ENCODE results near the gene CDH24.
A peak's percentile ranks its signal among the peaks of the same experiment; 100 is the strongest.

GRCh38 chr14:23076785-23077408 is 19.6 kb upstream of the CDH24 start:
- no peak for TF ChIP-seq EZH2 (IDR thresholded peaks at IDR 0.05; ENCODE audit: borderline replicate concordance, low read length)
- TF ChIP-seq, protein P1, sequence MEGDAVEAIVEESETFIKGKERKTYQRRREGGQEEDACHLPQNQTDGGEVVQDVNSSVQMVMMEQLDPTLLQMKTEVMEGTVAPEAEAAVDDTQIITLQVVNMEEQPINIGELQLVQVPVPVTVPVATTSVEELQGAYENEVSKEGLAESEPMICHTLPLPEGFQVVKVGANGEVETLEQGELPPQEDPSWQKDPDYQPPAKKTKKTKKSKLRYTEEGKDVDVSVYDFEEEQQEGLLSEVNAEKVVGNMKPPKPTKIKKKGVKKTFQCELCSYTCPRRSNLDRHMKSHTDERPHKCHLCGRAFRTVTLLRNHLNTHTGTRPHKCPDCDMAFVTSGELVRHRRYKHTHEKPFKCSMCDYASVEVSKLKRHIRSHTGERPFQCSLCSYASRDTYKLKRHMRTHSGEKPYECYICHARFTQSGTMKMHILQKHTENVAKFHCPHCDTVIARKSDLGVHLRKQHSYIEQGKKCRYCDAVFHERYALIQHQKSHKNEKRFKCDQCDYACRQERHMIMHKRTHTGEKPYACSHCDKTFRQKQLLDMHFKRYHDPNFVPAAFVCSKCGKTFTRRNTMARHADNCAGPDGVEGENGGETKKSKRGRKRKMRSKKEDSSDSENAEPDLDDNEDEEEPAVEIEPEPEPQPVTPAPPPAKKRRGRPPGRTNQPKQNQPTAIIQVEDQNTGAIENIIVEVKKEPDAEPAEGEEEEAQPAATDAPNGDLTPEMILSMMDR (IDR thresholded peaks at IDR 0.05; ENCODE audit: low read length): peak; percentile 65
